Measurements from ENCODE around the gene BMP5. TPM values are rescaled to one million over a fixed set of nuclear protein-coding genes. Genes with fewer than 3 reads are reported as not detected.

BMP5 gene
- total RNA-seq, 1 donor from 2014 or later = not detected

DNA sequence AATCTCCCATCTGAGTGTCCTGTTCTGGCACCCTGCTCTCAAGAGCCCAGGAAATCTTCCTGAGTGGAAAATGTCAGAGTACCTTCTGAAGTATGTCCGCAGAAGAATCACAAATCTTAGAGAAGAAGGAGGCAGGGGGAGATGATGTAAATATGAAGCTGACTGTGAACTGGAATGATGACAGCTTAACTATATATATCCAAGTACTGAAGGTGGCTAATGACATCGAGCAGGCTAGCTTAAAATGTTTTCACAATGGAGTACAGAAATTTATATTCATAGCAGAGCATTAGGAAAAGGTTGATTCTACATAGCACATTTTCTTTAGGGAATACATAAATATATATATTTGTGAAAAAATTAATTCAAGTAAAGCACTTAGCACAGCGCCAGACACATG, 64.3 kb downstream of the BMP5 start:
- TF ChIP-seq, protein P1, sequence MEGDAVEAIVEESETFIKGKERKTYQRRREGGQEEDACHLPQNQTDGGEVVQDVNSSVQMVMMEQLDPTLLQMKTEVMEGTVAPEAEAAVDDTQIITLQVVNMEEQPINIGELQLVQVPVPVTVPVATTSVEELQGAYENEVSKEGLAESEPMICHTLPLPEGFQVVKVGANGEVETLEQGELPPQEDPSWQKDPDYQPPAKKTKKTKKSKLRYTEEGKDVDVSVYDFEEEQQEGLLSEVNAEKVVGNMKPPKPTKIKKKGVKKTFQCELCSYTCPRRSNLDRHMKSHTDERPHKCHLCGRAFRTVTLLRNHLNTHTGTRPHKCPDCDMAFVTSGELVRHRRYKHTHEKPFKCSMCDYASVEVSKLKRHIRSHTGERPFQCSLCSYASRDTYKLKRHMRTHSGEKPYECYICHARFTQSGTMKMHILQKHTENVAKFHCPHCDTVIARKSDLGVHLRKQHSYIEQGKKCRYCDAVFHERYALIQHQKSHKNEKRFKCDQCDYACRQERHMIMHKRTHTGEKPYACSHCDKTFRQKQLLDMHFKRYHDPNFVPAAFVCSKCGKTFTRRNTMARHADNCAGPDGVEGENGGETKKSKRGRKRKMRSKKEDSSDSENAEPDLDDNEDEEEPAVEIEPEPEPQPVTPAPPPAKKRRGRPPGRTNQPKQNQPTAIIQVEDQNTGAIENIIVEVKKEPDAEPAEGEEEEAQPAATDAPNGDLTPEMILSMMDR (IDR thresholded peaks at IDR 0.05) = no peak
- Histone ChIP-seq H3K4me3 (no peak overlapping the region), H3K27me3 (no peaks in the 10 kb centered on the region), H3K36me3 (no peaks in the 10 kb centered on the region), H3K27ac (no peak overlapping the region), H3K9me3 (no peaks in the 10 kb centered on the region), H3K4me1 (no peaks in the 10 kb centered on the region)
- DNase-seq (ENCODE audit: low spot score in 2 of 2) = no peak
- intact Hi-C loops (cut with DNase I) = no loop called here

DNA sequence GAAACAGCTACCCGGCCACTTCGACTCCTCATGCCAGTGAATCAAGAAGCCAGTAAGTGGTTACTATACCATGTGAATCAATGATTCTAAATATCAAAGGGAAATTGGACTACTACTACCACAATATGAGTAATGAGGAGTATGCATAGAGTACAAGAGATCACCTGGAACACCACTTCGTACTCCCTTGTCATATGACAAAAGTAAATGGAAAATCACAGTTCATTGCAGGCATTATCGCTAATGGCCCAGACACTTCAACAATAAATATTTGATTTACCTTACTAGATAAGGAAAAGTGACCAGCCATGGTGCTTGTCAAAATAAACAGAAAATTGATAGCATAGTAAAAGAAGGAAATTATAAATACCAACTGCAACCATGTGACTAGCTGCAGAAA, 73.1 kb downstream of the BMP5 start:
- intact Hi-C loops (cut with DNase I) = no loop called here
- no peak overlapping the region for H3K27ac ChIP-seq
- TF ChIP-seq, protein P1 (IDR thresholded peaks at IDR 0.05) = no peak
- H3K4me1 ChIP-seq = no peaks in the 10 kb centered on the region
- H3K36me3 ChIP-seq = no peaks in the 10 kb centered on the region
- H3K27me3 ChIP-seq = no peaks in the 10 kb centered on the region
- H3K4me3 ChIP-seq = no peak overlapping the region
- no peaks in the 10 kb centered on the region for H3K9me3 ChIP-seq
- DNase-seq (ENCODE audit: low spot score in 2 of 2) = no peak

DNA sequence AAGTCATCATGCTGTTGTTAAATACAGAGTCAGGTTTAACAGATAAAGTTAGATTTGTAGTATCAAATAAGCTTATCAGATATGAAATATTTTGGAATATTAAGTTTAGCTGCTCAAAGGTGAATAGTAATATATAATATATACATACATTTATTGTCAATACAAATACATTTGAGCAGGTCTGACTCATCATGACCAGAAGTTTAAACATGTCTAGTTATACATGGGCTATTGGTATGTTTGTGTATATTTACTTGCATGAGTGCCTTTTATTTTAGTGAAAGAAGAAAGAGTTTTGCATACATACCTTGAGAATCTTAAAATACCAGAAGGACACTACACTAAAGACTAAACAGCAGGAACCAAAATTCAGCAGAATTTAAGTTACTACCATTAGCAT, 76.8 kb downstream of the BMP5 start:
- TF ChIP-seq, protein P1 (IDR thresholded peaks at IDR 0.05) = no peak
- H3K9me3 ChIP-seq = no peaks in the 10 kb centered on the region
- no peak overlapping the region for H3K4me3 ChIP-seq
- no peak for DNase-seq (ENCODE audit: low spot score in 2 of 2)
- intact Hi-C loops (cut with DNase I) = no loop called here
- H3K27me3 ChIP-seq = no peaks in the 10 kb centered on the region
- H3K27ac ChIP-seq = no peak overlapping the region
- H3K4me1 ChIP-seq = no peaks in the 10 kb centered on the region
- no peaks in the 10 kb centered on the region for H3K36me3 ChIP-seq

DNA sequence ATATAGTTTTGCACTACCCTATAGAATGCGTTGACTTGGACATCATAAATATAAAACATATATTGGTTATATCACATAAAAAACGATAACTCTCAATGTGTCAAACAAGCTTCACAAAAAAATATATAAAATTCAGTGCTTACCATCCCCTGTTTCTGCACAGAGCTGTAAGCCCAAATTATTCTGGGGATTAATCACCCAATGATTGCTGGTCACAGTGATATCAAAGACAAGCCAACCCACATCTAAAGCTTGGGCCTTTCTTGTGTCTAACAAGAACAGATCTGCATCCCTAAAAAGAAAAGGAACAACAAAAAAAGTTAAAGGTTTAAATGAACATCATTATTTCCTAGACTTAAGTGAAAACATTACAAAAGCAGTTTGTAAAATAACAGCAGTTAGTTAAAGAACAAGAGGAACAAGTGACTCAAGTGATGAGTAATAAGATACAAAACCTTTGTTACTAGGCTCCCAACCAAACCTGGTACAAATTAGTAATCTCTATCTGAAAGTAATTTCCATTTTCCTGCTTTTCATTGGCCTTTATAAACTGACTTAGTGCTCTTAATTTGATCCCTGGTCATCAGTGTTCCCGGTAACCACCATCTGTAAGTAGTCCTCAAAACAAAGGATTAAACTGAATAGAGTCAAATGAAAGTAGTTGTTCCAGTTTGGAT, 81.1 kb downstream of the BMP5 start:
- no peak overlapping the region for H3K27ac ChIP-seq
- intact Hi-C loops (cut with DNase I) = no loop called here

DNA sequence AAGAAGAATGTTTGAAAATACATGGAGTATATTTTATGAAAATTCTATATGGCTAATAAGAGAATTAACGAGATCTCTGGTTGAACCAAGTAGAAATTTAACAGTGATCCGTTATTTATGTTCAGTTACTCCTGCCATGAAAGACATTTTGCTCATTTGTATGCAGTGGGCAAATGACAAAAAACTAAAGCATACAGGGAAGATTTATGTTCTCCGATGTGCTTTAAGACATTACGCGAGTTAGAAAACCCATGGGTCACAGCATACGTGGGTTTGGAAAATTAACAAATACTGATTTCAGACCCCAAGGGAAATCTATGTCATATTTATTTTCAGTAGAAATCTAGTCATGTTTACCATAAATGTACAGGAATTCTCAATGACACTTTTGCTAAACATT, 90.1 kb downstream of the BMP5 start:
- TF ChIP-seq, protein P1 (IDR thresholded peaks at IDR 0.05) = no peak
- H3K27ac ChIP-seq = no peak overlapping the region
- H3K4me1 ChIP-seq = no peaks in the 10 kb centered on the region
- no peak for DNase-seq (ENCODE audit: low spot score in 2 of 2)
- no peak overlapping the region for H3K4me3 ChIP-seq
- no peaks in the 10 kb centered on the region for H3K27me3 ChIP-seq
- no peaks in the 10 kb centered on the region for H3K36me3 ChIP-seq
- no peaks in the 10 kb centered on the region for H3K9me3 ChIP-seq
- intact Hi-C loops (cut with DNase I) = no loop called here

More for the DNA sequence above, 81.1 kb downstream of the BMP5 start:
- Histone ChIP-seq H3K36me3 (no peaks in the 10 kb centered on the region), H3K4me1 (no peaks in the 10 kb centered on the region), H3K27me3 (no peaks in the 10 kb centered on the region), H3K4me3 (no peak overlapping the region), H3K9me3 (no peaks in the 10 kb centered on the region)
- TF ChIP-seq, protein P1 (IDR thresholded peaks at IDR 0.05) = no peak
- DNase-seq (ENCODE audit: low spot score in 2 of 2) = no peak

DNA sequence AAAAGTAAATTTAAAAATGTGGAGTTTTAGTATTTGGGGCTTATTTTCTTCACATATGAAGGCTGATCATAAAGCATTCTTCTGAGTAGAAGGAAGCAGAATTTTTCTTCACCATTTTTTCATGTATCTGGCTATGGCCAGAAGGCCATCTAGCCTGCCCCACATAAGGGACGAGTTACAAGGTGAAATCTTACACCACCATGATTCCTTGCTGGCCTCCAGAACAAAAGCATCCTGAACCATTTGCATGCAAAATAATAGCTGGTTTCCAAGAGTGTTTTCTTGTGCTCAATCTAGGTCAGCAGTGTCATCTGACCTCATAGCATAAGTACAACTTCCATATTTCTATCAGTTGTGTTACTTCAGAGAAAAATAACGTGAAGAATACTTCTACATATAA, 93.1 kb downstream of the BMP5 start:
- Histone ChIP-seq H3K4me1 (no peaks in the 10 kb centered on the region), H3K9me3 (no peaks in the 10 kb centered on the region), H3K27me3 (no peaks in the 10 kb centered on the region), H3K36me3 (no peaks in the 10 kb centered on the region), H3K27ac (no peak overlapping the region), H3K4me3 (no peak overlapping the region)
- intact Hi-C loops (cut with DNase I) = no loop called here
- TF ChIP-seq, protein P1 (IDR thresholded peaks at IDR 0.05) = no peak
- DNase-seq (ENCODE audit: low spot score in 2 of 2) = no peak

Measured in ascending aorta (tissue), 2 donors.